Activated T-cell treated with anti-CD3 and anti-CD28 coated beads, Interleukin-2, amount 50 U/mL, for 1 hour (primary cell): ENCODE results near the gene FBXW4.
"Not testable (repeated sequence)": the region's sequence is repeated elsewhere in the genome, so short reads cannot be mapped to it uniquely, and the experiment has no call there.

ENCODE experiments used
- DNase-seq: peaks from one replicate; pipeline ENCODE4 v3.0.0-alpha.2; 2020

FBXW4 gene

GRCh38 chr10:101650863-101651262 lies 44.1 kb downstream of the FBXW4 start:
- no peak for DNase-seq

GRCh38 chr10:101649525-101650085 lies 45.4 kb downstream of the FBXW4 start:
- no peak for DNase-seq

GRCh38 chr10:101647255-101647654 lies 47.7 kb downstream of the FBXW4 start:
- DNase-seq, result no peak

- DNase-seq, result no peak
Measured at GRCh38 chr10:101646364-101646763, 48.6 kb downstream of the FBXW4 start.

- DNase-seq, result no peak
Measured at GRCh38 chr10:101645659-101646058, 49.3 kb downstream of the FBXW4 start.

- DNase-seq, result no peak
Measured at GRCh38 chr10:101644002-101644401, 51.0 kb downstream of the FBXW4 start.

GRCh38 chr10:101643546-101643945 lies 51.4 kb downstream of the FBXW4 start:
- DNase-seq, result no peak

GRCh38 chr10:101639141-101639900 lies 55.6 kb downstream of the FBXW4 start:
- DNase-seq, result no peak

- not testable (repeated sequence) for DNase-seq
Measured at GRCh38 chr10:101633510-101633909, 61.5 kb downstream of the FBXW4 start.

GRCh38 chr10:101631821-101632475 lies 63.0 kb downstream of the FBXW4 start:
- no peak for DNase-seq

- no peak for DNase-seq
Measured at GRCh38 chr10:101630633-101630920, 64.4 kb downstream of the FBXW4 start.

GRCh38 chr10:101629837-101630632 lies 64.9 kb downstream of the FBXW4 start:
- no peak for DNase-seq

GRCh38 chr10:101625821-101626412 lies 69.1 kb downstream of the FBXW4 start:
- no peak for DNase-seq

GRCh38 chr10:101624526-101625102 lies 70.4 kb downstream of the FBXW4 start:
- no peak for DNase-seq

- DNase-seq, result no peak
Measured at GRCh38 chr10:101623528-101623927, 71.4 kb downstream of the FBXW4 start.

GRCh38 chr10:101619983-101620382 lies 75.0 kb downstream of the FBXW4 start:
- DNase-seq, result no peak

- DNase-seq, result no peak
Measured at GRCh38 chr10:101618871-101619270, 76.1 kb downstream of the FBXW4 start.

GRCh38 chr10:101617824-101618568 lies 77.0 kb downstream of the FBXW4 start:
- no peak for DNase-seq

- no peak for DNase-seq
Measured at GRCh38 chr10:101617102-101617823, 77.7 kb downstream of the FBXW4 start.

GRCh38 chr10:101616415-101617101 lies 78.4 kb downstream of the FBXW4 start:
- DNase-seq, result no peak
